ENCODE data around the gene CYB561A3.

GRCh38 chr11:61306221-61306620, 55.5 kb downstream of the CYB561A3 start:
- TF ChIP-seq CTCF (IDR thresholded peaks at IDR 0.05; ENCODE audit: poor library complexity), result no peak
- TF ChIP-seq EZH2 (IDR thresholded peaks at IDR 0.05; ENCODE audit: borderline replicate concordance), result no peak
